HCT116 (cell line): ENCODE results near the gene UQCC2. TPM values are rescaled to one million over a fixed set of nuclear protein-coding genes. Genes with fewer than 3 reads are reported as not detected.

ENCODE experiments used
- ATAC-seq: fragments of 200-7000 bp; cut with Tn5 transposase; 2 replicates; pipeline ENCODE4 v1.9.1; 2020; ENCODE audit warnings: mild to moderate bottlenecking, moderate library complexity
- BruUV-seq: library from RNA; stranded (reverse); fragments of 400-500 nt; replicated peaks from 2 replicates; lab custom pipeline; 2021; lab: Mats Ljungman, UMichigan
- CTCF ChIA-PET: fragments of 300-600 bp; sonication (Branson Sonifier 250); formaldehyde crosslinking; loops from one replicate; lab custom pipeline; 2021; ENCODE audit warnings: antibody characterized with exemption; lab: Charles Lee
- POLR2A ChIA-PET: fragments of 300-600, 350-600 bp; sonication (Branson Sonifier 250); formaldehyde crosslinking; loops from one replicate; lab custom pipeline; 2021; ENCODE audit warnings: antibody characterized with exemption; lab: Charles Lee
- RAD21 ChIA-PET, 2 experiments: fragments of 300-600 bp; sonication (Branson Sonifier 250); formaldehyde crosslinking; loops; one replicate each; lab custom pipeline; 2023; ENCODE audit warnings: low total read pairs in 2 of 2; ENCODE audit not compliant: uncharacterized antibody in 2 of 2, unreplicated experiment in 2 of 2, low non-redundant PET in 1 of 2; lab: Charles Lee
- DNase-seq: peaks from one replicate; pipeline ENCODE4 v3.0.0-alpha.2; 2010; ENCODE audit warnings: low read depth, low spot score
- H2AFZ ChIP-seq: fragments of 200-600 bp; shearing (Covaris generic), sonication (generic); 2 replicates; pipeline ENCODE4 v1.6.1; 2017; ENCODE audit warnings: low read depth, mixed run types, mixed read lengths, antibody characterized with exemption, low read length; ENCODE audit not compliant: poor library complexity, severe bottlenecking
- H3K27ac ChIP-seq: 2 replicates; pipeline ENCODE4 v1.5.1; 2012; ENCODE audit warnings: low read depth, low read length
- H3K27me3 ChIP-seq: fragments of 200-600 bp; sonication (generic); 2 replicates; pipeline ENCODE4 v1.6.1; 2016; ENCODE audit warnings: mixed run types, low read length, mixed read lengths; ENCODE audit not compliant: insufficient read depth
- H3K36me3 ChIP-seq, 2 experiments: fragments of 200-500 bp in 1 of 2; fragments of 200-600 bp in 1 of 2; sonication (Bioruptor generic) in 1 of 2; sonication (generic) in 1 of 2; 2 replicates each; pipeline versions ENCODE4 v1.5.1 to v1.6.1; 2014 to 2016; ENCODE audit warnings: low read length in 2 of 2, inconsistent platforms in 1 of 2, mixed read lengths in 1 of 2, mixed run types in 1 of 2; ENCODE audit not compliant: insufficient read depth in 2 of 2, control insufficient read depth in 1 of 2
- H3K4me1 ChIP-seq, 2 experiments: fragments of 200-600 bp in 1 of 2; sonication (generic) in 1 of 2; 2 replicates each; pipeline versions ENCODE4 v1.5.1 to v1.6.1; 2012 to 2017; ENCODE audit warnings: low read length in 2 of 2, inconsistent platforms in 1 of 2, mild to moderate bottlenecking in 1 of 2, mixed read lengths in 1 of 2, mixed run types in 1 of 2, moderate library complexity in 1 of 2; ENCODE audit not compliant: insufficient read depth in 2 of 2, control insufficient read depth in 1 of 2
- H3K4me2 ChIP-seq: fragments of 200-600 bp; sonication (generic); 2 replicates; pipeline ENCODE4 v1.6.1; 2017; ENCODE audit warnings: mixed run types, low read length, mixed read lengths
- H3K4me3 ChIP-seq, 2 experiments: fragments of 200-600 bp in 1 of 2; sonication (generic) in 1 of 2; replicated peaks in 1 of 2; 2 replicates each; pipeline ENCODE4 v1.5.1; 2011 to 2016; ENCODE audit warnings: low read length in 2 of 2, control low read depth in 1 of 2, low read depth in 1 of 2, mild to moderate bottlenecking in 1 of 2, mixed read lengths in 1 of 2, mixed run types in 1 of 2
- H3K79me2 ChIP-seq: fragments of 200-600 bp; sonication (generic); 2 replicates; pipeline ENCODE4 v1.6.1; 2017; ENCODE audit warnings: mild to moderate bottlenecking, mixed run types, low read length, moderate library complexity, mixed read lengths; ENCODE audit not compliant: insufficient read depth
- H3K9ac ChIP-seq: fragments of 200-600 bp; sonication (generic); 2 replicates; pipeline ENCODE4 v1.6.1; 2016; ENCODE audit warnings: low read length, mixed read lengths
- H3K9me2 ChIP-seq: fragments of 200-600 bp; sonication (generic), shearing (Covaris generic); 2 replicates; pipeline ENCODE4 v1.6.1; 2017; ENCODE audit warnings: mixed run types, mild to moderate bottlenecking, moderate library complexity; ENCODE audit not compliant: insufficient read depth
- H3K9me3 ChIP-seq, 2 experiments: fragments of 200-500 bp in 1 of 2; fragments of 200-600 bp in 1 of 2; sonication (Bioruptor generic) in 1 of 2; sonication (generic) in 1 of 2; 2 replicates each; pipeline ENCODE4 v1.6.1; 2014 to 2017; ENCODE audit warnings: low read length in 2 of 2, mixed read lengths in 2 of 2, inconsistent platforms in 1 of 2, low read depth in 1 of 2, mild to moderate bottlenecking in 1 of 2, mixed run types in 1 of 2, moderate library complexity in 1 of 2; ENCODE audit not compliant: control insufficient read depth in 1 of 2, insufficient read depth in 1 of 2
- H4K20me1 ChIP-seq: fragments of 200-600 bp; sonication (generic), shearing (Covaris generic); 2 replicates; pipeline ENCODE4 v1.6.1; 2017; ENCODE audit warnings: mixed run types, mild to moderate bottlenecking, moderate library complexity; ENCODE audit not compliant: insufficient read depth
- CBX3 ChIP-seq: IDR thresholded peaks from 2 replicates; pipeline ENCODE4 v1.6.1; 2012; ENCODE audit warnings: low read depth
- CEBPB ChIP-seq: IDR thresholded peaks from 2 replicates; pipeline ENCODE4 v1.6.1; 2012; ENCODE audit warnings: low read depth
- ELF1 ChIP-seq: IDR thresholded peaks from 2 replicates; pipeline ENCODE4 v1.6.1; 2012; ENCODE audit warnings: low read depth, borderline replicate concordance
- EZH2 ChIP-seq: fragments of 200-600 bp; sonication (generic); IDR thresholded peaks from 2 replicates; pipeline ENCODE4 v1.6.1; 2017; ENCODE audit warnings: antibody characterized with exemption, mixed run types
- EZH2phosphoT487 ChIP-seq: fragments of 200-600 bp; IDR thresholded peaks from 2 replicates; pipeline ENCODE4 v1.6.1; 2018; ENCODE audit warnings: antibody characterized with exemption, borderline replicate concordance
- FOSL1 ChIP-seq: IDR thresholded peaks from 2 replicates; pipeline ENCODE4 v1.6.1; 2012; ENCODE audit warnings: low read depth
- JUND ChIP-seq: IDR thresholded peaks from 2 replicates; pipeline ENCODE4 v1.6.1; 2012
- MAX ChIP-seq: IDR thresholded peaks from 2 replicates; pipeline ENCODE4 v1.6.1; 2012
- POLR2AphosphoS5 ChIP-seq: IDR thresholded peaks from 2 replicates; pipeline ENCODE4 v1.6.1; 2011; ENCODE audit warnings: mild to moderate bottlenecking, low read depth, low read length, moderate library complexity
- RAD21 ChIP-seq: IDR thresholded peaks from 2 replicates; pipeline ENCODE4 v1.6.1; 2012; ENCODE audit warnings: low read depth, mild to moderate bottlenecking
- REST ChIP-seq: IDR thresholded peaks from 2 replicates; pipeline ENCODE4 v1.6.1; 2012; ENCODE audit warnings: low read depth
- SIN3A ChIP-seq: IDR thresholded peaks from 2 replicates; pipeline ENCODE4 v1.6.1; 2012; ENCODE audit warnings: low read depth
- SP1 ChIP-seq: IDR thresholded peaks from 2 replicates; pipeline ENCODE4 v1.6.1; 2012; ENCODE audit warnings: low read depth
- SRF ChIP-seq: IDR thresholded peaks from 2 replicates; pipeline ENCODE4 v1.6.1; 2012; ENCODE audit warnings: low read depth
- YY1 ChIP-seq: IDR thresholded peaks from 2 replicates; pipeline ENCODE4 v1.6.1; 2011; ENCODE audit warnings: low read length, low read depth, moderate library complexity, mild to moderate bottlenecking; ENCODE audit not compliant: insufficient replicate concordance; ENCODE audit errors: extremely low read depth
- ZFX ChIP-seq: fragments of 450-650 bp; IDR thresholded peaks from 2 replicates; pipeline ENCODE4 v1.6.1; 2017
- ZNF274 ChIP-seq: fragments of 200-500 bp; sonication (Bioruptor generic); IDR thresholded peaks from 2 replicates; pipeline ENCODE4 v1.6.1; 2014; ENCODE audit warnings: mild to moderate bottlenecking, low read depth, low read length, inconsistent platforms
- intact Hi-C: fragments of 100-400 bp; cut with micrococcal nuclease; formaldehyde crosslinking; loops from 2 replicates; pipeline ENCODE4 v1.10.0; 2022
- total RNA-seq: library from RNA; stranded (reverse); gene quantifications from one replicate; pipeline ENCODE4 v1.2.1, GENCODE V29; 2021; ENCODE audit not compliant: unreplicated experiment
- TF ChIP-seq, protein P1 (sequence below): IDR thresholded peaks from 2 replicates; pipeline ENCODE4 v1.6.1; 2011; ENCODE audit warnings: mild to moderate bottlenecking, low read length, moderate library complexity; ENCODE audit not compliant: insufficient replicate concordance; ENCODE audit errors: extremely low read depth

UQCC2 gene
- total RNA-seq, 1 experiment from 2014 or later = 95.1 TPM

DNA sequence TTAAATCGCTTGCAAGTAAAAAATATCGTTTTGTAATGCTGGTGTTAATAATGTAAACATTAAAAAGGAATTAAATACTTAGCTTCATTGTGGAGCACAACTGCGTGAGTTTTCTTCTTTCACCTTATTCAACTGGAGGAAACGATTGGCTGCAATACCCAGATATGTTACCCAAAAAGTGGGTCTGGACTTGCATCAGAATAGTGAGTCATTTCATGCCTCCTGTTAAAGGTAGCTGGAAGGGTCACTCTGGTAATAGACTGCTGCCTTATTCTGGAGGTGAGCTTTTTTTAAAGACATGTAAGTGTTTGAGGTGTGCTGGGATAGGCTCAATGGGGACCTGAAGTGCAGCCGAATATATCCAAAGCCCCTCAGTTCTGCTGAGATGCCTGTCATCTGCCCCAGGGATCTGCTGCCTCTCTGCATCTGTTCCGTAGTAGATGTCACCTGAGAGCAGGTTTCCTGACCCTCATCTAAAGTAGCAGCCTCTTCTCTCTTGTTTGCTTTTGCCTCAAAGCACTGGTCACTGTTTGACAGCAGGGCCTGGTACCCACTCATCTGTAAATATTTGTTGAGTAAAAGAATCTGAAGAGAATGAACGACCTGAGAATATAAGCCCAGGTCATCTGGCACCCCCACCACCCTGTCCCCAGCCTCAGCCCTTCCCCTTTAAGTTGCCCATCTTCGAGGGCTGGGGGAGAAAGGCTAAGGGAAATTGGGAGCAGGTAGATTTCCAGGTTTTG lies 5.6 kb upstream of the UQCC2 start (continued):
- TF ChIP-seq CEBPB (no peak), CBX3 (no peak), RAD21 (no peak), SP1 (no peak), POLR2AphosphoS5 (no peak), SIN3A (no peak), EZH2 (no peak), ZNF274 (no peak), ZFX (no peak)

- Histone ChIP-seq H4K20me1 (no peaks in the 10 kb centered on the region), H3K9me2 (no peaks in the 10 kb centered on the region), H3K4me3 (no peak overlapping the region), H3K4me1 (peaks cover 21 to 31% of the 10 kb centered on the region in 2 experiments), H3K9me3 (no peaks in the 10 kb centered on the region), H3K36me3 (no peaks in the 10 kb centered on the region), H3K27ac (peak overlapping the region; percentile 9; the same call in 1 of the 2 replicates), H2AFZ (peak overlapping the region; percentile 6), H3K9ac (peak overlapping the region; percentile 49), H3K79me2 (no peaks in the 10 kb centered on the region), H3K4me2 (peak overlapping the region; percentile 54), H3K27me3 (0 out of 2 replicates have a peak, but pooled peaks cover 1% of the 10 kb centered on the region)
- ChIA-PET POLR2A (interaction anchor here (1.0 kb wide), 1 partner anchor 23 kb away, joined by 3 read pairs; no protein-coding TSS in a partner anchor), CTCF (interaction anchor here (1.6 kb wide), 1 partner anchor 16 kb away, joined by 5 read pairs; no protein-coding TSS in a partner anchor), RAD21 (no interaction called here)
- TF ChIP-seq JUND = no peak
- TF ChIP-seq SIN3A = no peak
- TF ChIP-seq POLR2AphosphoS5 = peak; percentile 43; the same call in 1 of the 2 replicates
- TF ChIP-seq, protein P1, sequence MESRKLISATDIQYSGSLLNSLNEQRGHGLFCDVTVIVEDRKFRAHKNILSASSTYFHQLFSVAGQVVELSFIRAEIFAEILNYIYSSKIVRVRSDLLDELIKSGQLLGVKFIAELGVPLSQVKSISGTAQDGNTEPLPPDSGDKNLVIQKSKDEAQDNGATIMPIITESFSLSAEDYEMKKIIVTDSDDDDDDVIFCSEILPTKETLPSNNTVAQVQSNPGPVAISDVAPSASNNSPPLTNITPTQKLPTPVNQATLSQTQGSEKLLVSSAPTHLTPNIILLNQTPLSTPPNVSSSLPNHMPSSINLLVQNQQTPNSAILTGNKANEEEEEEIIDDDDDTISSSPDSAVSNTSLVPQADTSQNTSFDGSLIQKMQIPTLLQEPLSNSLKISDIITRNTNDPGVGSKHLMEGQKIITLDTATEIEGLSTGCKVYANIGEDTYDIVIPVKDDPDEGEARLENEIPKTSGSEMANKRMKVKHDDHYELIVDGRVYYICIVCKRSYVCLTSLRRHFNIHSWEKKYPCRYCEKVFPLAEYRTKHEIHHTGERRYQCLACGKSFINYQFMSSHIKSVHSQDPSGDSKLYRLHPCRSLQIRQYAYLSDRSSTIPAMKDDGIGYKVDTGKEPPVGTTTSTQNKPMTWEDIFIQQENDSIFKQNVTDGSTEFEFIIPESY = no peak
- no peak for TF ChIP-seq REST
- no peak for TF ChIP-seq YY1
- no peak for TF ChIP-seq EZH2
- no peak for TF ChIP-seq FOSL1
- no peak for TF ChIP-seq EZH2phosphoT487
- no peak for TF ChIP-seq RAD21
- 0 out of 2 replicates have a peak, but pooled peaks have one; percentile 38 for TF ChIP-seq SP1
- TF ChIP-seq SRF = no peak
- TF ChIP-seq ZFX = no peak
- TF ChIP-seq ELF1 = no peak
- no peak; the same call in none of the 2 replicates for TF ChIP-seq MAX
- peak; percentile 76 for ATAC-seq
- no TSS peak for BruUV-seq
- intact Hi-C loops = no loop called here
- peak; percentile 60 for DNase-seq
These were observed 4.9 kb upstream of the UQCC2 start for GRCh38 chr6:33716379-33716778.
